H9 (cell line): ENCODE measurements around the gene AIF1L. TPM values are rescaled to one million over a fixed set of nuclear protein-coding genes. Genes with fewer than 3 reads are reported as not detected.

Source experiments
- DNase-seq: peaks from one replicate; pipeline ENCODE4 v3.0.0-alpha.2; 2017
- H2AFZ ChIP-seq: one replicate; pipeline ENCODE4 v1.6.1; 2013; ENCODE audit warnings: mild to moderate bottlenecking, low read length, control low read depth, moderate library complexity
- H2AK5ac ChIP-seq: 2 replicates; pipeline ENCODE4 v1.6.1; 2013; ENCODE audit warnings: low read length, control low read depth, mixed read lengths; ENCODE audit not compliant: insufficient read length
- H2BK120ac ChIP-seq: one replicate; pipeline ENCODE4 v1.6.1; 2013; ENCODE audit warnings: low read depth, mild to moderate bottlenecking, low read length, control low read depth, inconsistent platforms; ENCODE audit not compliant: poor library complexity, severe bottlenecking
- H2BK12ac ChIP-seq: 2 replicates; pipeline ENCODE4 v1.6.1; 2013; ENCODE audit warnings: low read length, control low read depth, mixed read lengths, low read depth; ENCODE audit not compliant: insufficient read length
- H2BK15ac ChIP-seq: 2 replicates; pipeline ENCODE4 v1.6.1; 2013; ENCODE audit warnings: low read depth, low read length, control low read depth
- H2BK20ac ChIP-seq: one replicate; pipeline ENCODE4 v1.6.1; 2013; ENCODE audit warnings: low read depth, mild to moderate bottlenecking, low read length, control low read depth, inconsistent platforms; ENCODE audit not compliant: poor library complexity, severe bottlenecking
- H2BK5ac ChIP-seq: 2 replicates; pipeline ENCODE4 v1.6.1; 2013; ENCODE audit warnings: low read length, control low read depth, mixed read lengths; ENCODE audit not compliant: insufficient read length
- H3K14ac ChIP-seq: 2 replicates; pipeline ENCODE4 v1.6.1; 2013; ENCODE audit warnings: low read length, control low read depth; ENCODE audit not compliant: insufficient read depth
- H3K18ac ChIP-seq: 2 replicates; pipeline ENCODE4 v1.6.1; 2013; ENCODE audit warnings: low read depth, mild to moderate bottlenecking, mixed read lengths, low read length, control low read depth; ENCODE audit not compliant: insufficient read length
- H3K23ac ChIP-seq: 2 replicates; pipeline ENCODE4 v1.6.1; 2013; ENCODE audit warnings: low read length, control low read depth, mixed read lengths, low read depth; ENCODE audit not compliant: insufficient read length
- H3K23me2 ChIP-seq: 2 replicates; pipeline ENCODE4 v1.6.1; 2013; ENCODE audit warnings: low read depth, mild to moderate bottlenecking, mixed read lengths, low read length, control low read depth; ENCODE audit not compliant: insufficient read length, poor library complexity, severe bottlenecking
- H3K27ac ChIP-seq: 2 replicates; pipeline ENCODE4 v1.5.1; 2013; ENCODE audit warnings: low read length, control low read depth, mixed read lengths, low read depth; ENCODE audit not compliant: insufficient read length
- H3K27me3 ChIP-seq: 2 replicates; pipeline ENCODE4 v1.6.1; 2013; ENCODE audit warnings: low read length, control low read depth, inconsistent platforms; ENCODE audit not compliant: insufficient read depth
- H3K4ac ChIP-seq: 2 replicates; pipeline ENCODE4 v1.6.1; 2013; ENCODE audit warnings: low read depth, mild to moderate bottlenecking, control low read depth, inconsistent platforms, low read length, moderate library complexity
- H3K4me1 ChIP-seq: 2 replicates; pipeline ENCODE4 v1.6.1; 2013; ENCODE audit warnings: low read length, control low read depth, inconsistent platforms; ENCODE audit not compliant: insufficient read depth
- H3K4me2 ChIP-seq: 2 replicates; pipeline ENCODE4 v1.6.1; 2013; ENCODE audit warnings: low read length, control low read depth, mixed read lengths; ENCODE audit not compliant: insufficient read length, insufficient read depth
- H3K56ac ChIP-seq: 2 replicates; pipeline ENCODE4 v1.6.1; 2013; ENCODE audit warnings: low read depth, mild to moderate bottlenecking, mixed read lengths, low read length, control low read depth; ENCODE audit not compliant: insufficient read length
- H3K79me1 ChIP-seq: 2 replicates; pipeline ENCODE4 v1.6.1; 2013; ENCODE audit warnings: low read depth, mild to moderate bottlenecking, moderate library complexity, low read length, control low read depth, inconsistent platforms; ENCODE audit not compliant: insufficient read depth, poor library complexity, severe bottlenecking
- H3K79me2 ChIP-seq: 2 replicates; pipeline ENCODE4 v1.6.1; 2013; ENCODE audit warnings: low read length, control low read depth, inconsistent platforms; ENCODE audit not compliant: insufficient read depth
- H3K9ac ChIP-seq: 2 replicates; pipeline ENCODE4 v1.6.1; 2013; ENCODE audit warnings: low read length, control low read depth, mixed read lengths; ENCODE audit not compliant: insufficient read length; ENCODE audit errors: extremely low read depth
- H3K9me3 ChIP-seq: one replicate; pipeline ENCODE4 v1.6.1; 2013; ENCODE audit warnings: low read depth, low read length, inconsistent platforms; ENCODE audit not compliant: control insufficient read depth
- H3T11ph ChIP-seq: one replicate; pipeline ENCODE4 v1.6.1; 2013; ENCODE audit warnings: mild to moderate bottlenecking, low read length, control low read depth, inconsistent platforms
- H4K20me1 ChIP-seq: one replicate; pipeline ENCODE4 v1.6.1; 2013; ENCODE audit not compliant: control insufficient read depth, insufficient read length, insufficient read depth
- H4K5ac ChIP-seq: 2 replicates; pipeline ENCODE4 v1.6.1; 2013; ENCODE audit warnings: low read depth, mild to moderate bottlenecking, mixed read lengths, low read length, control low read depth; ENCODE audit not compliant: insufficient read length
- H4K8ac ChIP-seq: replicated peaks from 2 replicates; pipeline ENCODE4 v1.6.1; 2013; ENCODE audit warnings: low read length, control low read depth, mixed read lengths, low read depth; ENCODE audit not compliant: insufficient read length
- H4K91ac ChIP-seq: 2 replicates; pipeline ENCODE4 v1.6.1; 2013; ENCODE audit warnings: low read depth, mild to moderate bottlenecking, moderate library complexity, mixed read lengths, low read length, control low read depth; ENCODE audit not compliant: insufficient read length
- H3K27ac Mint-ChIP-seq, 3 experiments: 2 replicates in 2 of 3; 3 replicates in 1 of 3; pipeline ENCODE4 v1.8.0; 2020 to 2021; ENCODE audit warnings: mixed read lengths in 3 of 3, mild to moderate bottlenecking in 1 of 3, moderate library complexity in 1 of 3
- H3K27me3 Mint-ChIP-seq: 2 replicates; pipeline ENCODE4 v1.8.0; 2021; ENCODE audit warnings: low read depth, mild to moderate bottlenecking, moderate library complexity, mixed read lengths
- H3K36me3 Mint-ChIP-seq, 3 experiments: 2 replicates in 2 of 3; 3 replicates in 1 of 3; pipeline ENCODE4 v1.8.0; 2020 to 2021; ENCODE audit warnings: low read depth in 3 of 3, mixed read lengths in 3 of 3; ENCODE audit not compliant: insufficient read depth in 1 of 3
- H3K4me1 Mint-ChIP-seq, 2 experiments: 2 replicates each; pipeline ENCODE4 v1.8.0; 2020; ENCODE audit warnings: mixed read lengths in 2 of 2
- H3K4me3 Mint-ChIP-seq, 2 experiments: 2 replicates in 1 of 2; 3 replicates in 1 of 2; pipeline ENCODE4 v1.8.0; 2020 to 2021; ENCODE audit warnings: mild to moderate bottlenecking in 2 of 2, mixed read lengths in 2 of 2, moderate library complexity in 1 of 2
- H3K9me3 Mint-ChIP-seq, 2 experiments: 2 replicates in 1 of 2; 3 replicates in 1 of 2; pipeline ENCODE4 v1.8.0; 2020; ENCODE audit warnings: mild to moderate bottlenecking in 2 of 2, mixed read lengths in 2 of 2, moderate library complexity in 1 of 2
- WGBS: extraction: QIAGEN DNeasy Blood & Tissue Kit; methylation state at CpG from one replicate; pipeline ENCODE4 v1.1.7; 2013; ENCODE audit warnings: missing lambda C conversion rate, low lambda C conversion rate, mixed read lengths; ENCODE audit not compliant: insufficient read length; ENCODE audit errors: extremely low coverage; 5-methylcytosine and 5-hydroxymethylcytosine counted together
- total RNA-seq: library from RNA; stranded (reverse); gene quantifications from 2 replicates; pipeline ENCODE4 v1.2.1, GENCODE V29; 2021
- TF ChIP-seq, protein P1 (sequence below): fragments of 200-600 bp; sonication (generic); conservative IDR thresholded peaks from 3 replicates; pipeline ENCODE4 v1.8.0; 2021; ENCODE audit warnings: antibody characterized with exemption, mild to moderate bottlenecking

Gene AIF1L
- total RNA-seq, 1 experiment from 2014 or later = 122 TPM

DNA sequence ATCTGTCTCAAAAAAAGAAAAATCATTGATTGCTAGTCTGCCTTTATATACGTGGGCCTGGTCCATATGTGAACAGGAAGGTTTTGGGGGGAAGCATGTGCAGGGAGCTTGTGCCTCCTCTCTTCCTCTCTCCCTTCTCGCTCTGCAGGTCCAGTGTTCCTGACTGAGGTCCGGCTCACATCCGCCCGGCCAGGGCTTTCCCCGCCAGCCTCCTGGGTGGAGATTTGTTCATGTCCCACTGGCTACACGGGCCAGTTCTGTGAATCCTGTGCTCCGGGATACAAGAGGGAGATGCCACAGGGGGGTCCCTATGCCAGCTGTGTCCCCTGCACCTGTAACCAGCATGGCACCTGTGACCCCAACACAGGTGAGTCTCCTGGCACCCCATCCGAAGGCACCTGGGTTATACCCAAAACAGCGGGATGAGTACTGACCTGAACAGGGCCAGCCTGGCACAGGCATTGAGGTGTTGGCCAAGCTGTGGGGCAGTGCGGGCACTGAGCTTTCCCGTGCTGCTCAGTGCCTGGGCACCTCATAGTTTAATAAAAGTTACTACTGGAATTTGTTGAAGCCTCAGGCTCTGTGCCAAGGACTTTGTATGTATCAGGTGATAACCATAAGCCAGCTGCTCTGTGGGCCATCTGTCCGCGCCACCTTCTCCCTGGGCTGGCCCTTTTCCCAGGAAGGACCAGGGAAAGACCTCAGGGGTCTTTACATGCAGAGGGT lies 39.4 kb upstream of the AIF1L start:
- H3K27me3 ChIP-seq = no peaks in the 10 kb centered on the region
- no peak overlapping the region for H2AFZ ChIP-seq
- H3K23me2 ChIP-seq = no peaks in the 10 kb centered on the region
- no peaks in the 10 kb centered on the region for H3K9me3 ChIP-seq
- no peak overlapping the region for H3K23ac ChIP-seq
- H3K4ac ChIP-seq = no peak overlapping the region
- no peak overlapping the region for H2BK15ac ChIP-seq
- H3K79me2 ChIP-seq = no peaks in the 10 kb centered on the region
- Mint-ChIP-seq H3K4me1 (no peaks in the 10 kb centered on the region), H3K27me3 (no peaks in the 10 kb centered on the region), H3K36me3 (peaks cover 0 to 2% (median 2%) of the 10 kb centered on the region in 3 experiments; a peak in 3 of 7 replicates), H3K9me3 (no peaks in the 10 kb centered on the region), H3K4me3 (no peak overlapping the region), H3K27ac (no peak overlapping the region)
- WGBS = no CpG with 5 or more reads among the region's 14 CpGs
- no peak overlapping the region for H2BK12ac ChIP-seq
- H3K4me1 ChIP-seq = no peaks in the 10 kb centered on the region
- no peak overlapping the region for H3K27ac ChIP-seq
- no peak overlapping the region for H3K14ac ChIP-seq
- no peak for DNase-seq
- TF ChIP-seq, protein P1, sequence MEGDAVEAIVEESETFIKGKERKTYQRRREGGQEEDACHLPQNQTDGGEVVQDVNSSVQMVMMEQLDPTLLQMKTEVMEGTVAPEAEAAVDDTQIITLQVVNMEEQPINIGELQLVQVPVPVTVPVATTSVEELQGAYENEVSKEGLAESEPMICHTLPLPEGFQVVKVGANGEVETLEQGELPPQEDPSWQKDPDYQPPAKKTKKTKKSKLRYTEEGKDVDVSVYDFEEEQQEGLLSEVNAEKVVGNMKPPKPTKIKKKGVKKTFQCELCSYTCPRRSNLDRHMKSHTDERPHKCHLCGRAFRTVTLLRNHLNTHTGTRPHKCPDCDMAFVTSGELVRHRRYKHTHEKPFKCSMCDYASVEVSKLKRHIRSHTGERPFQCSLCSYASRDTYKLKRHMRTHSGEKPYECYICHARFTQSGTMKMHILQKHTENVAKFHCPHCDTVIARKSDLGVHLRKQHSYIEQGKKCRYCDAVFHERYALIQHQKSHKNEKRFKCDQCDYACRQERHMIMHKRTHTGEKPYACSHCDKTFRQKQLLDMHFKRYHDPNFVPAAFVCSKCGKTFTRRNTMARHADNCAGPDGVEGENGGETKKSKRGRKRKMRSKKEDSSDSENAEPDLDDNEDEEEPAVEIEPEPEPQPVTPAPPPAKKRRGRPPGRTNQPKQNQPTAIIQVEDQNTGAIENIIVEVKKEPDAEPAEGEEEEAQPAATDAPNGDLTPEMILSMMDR = no peak
- no peak overlapping the region for H3K56ac ChIP-seq
- H4K8ac ChIP-seq = no peak overlapping the region
- no peak overlapping the region for H4K91ac ChIP-seq
- H2BK5ac ChIP-seq = no peak overlapping the region
- no peaks in the 10 kb centered on the region for H4K20me1 ChIP-seq
- no peak overlapping the region for H3K18ac ChIP-seq
- H2BK120ac ChIP-seq = no peak overlapping the region
- H4K5ac ChIP-seq = no peak overlapping the region
- H3T11ph ChIP-seq = no peak overlapping the region
- no peak overlapping the region for H3K9ac ChIP-seq
- no peak overlapping the region for H2AK5ac ChIP-seq
- H2BK20ac ChIP-seq = no peak overlapping the region
- H3K4me2 ChIP-seq = no peak overlapping the region
- no peaks in the 10 kb centered on the region for H3K79me1 ChIP-seq
